Mesothelial cell of epicardium (in vitro differentiated cells): Measurements from ENCODE around the gene EWSR1. TPM values are rescaled to one million over a fixed set of nuclear protein-coding genes. Genes with fewer than 3 reads are reported as not detected.
"Not testable (repeated sequence)": the region's sequence is repeated elsewhere in the genome, so short reads cannot be mapped to it uniquely, and the experiment has no call there.

Source experiments
- DNase-seq, 2 experiments: peaks; one replicate each; pipeline ENCODE4 v3.0.0; 2021; ENCODE audit warnings: low spot score in 2 of 2; ENCODE audit not compliant: unreplicated experiment in 2 of 2
- H3K27ac Mint-ChIP-seq: 2 replicates; pipeline ENCODE4 v1.8.0; 2021; ENCODE audit warnings: mixed read lengths
- H3K27me3 Mint-ChIP-seq: 2 replicates; pipeline ENCODE4 v1.8.0; 2021; ENCODE audit warnings: low read depth, mixed read lengths
- H3K36me3 Mint-ChIP-seq: 2 replicates; pipeline ENCODE4 v1.8.0; 2021; ENCODE audit warnings: mixed read lengths
- H3K4me1 Mint-ChIP-seq: 2 replicates; pipeline ENCODE4 v1.8.0; 2021; ENCODE audit warnings: mixed read lengths
- H3K4me3 Mint-ChIP-seq: 2 replicates; pipeline ENCODE4 v1.8.0; 2021; ENCODE audit warnings: mild to moderate bottlenecking, moderate library complexity, mixed read lengths
- H3K9me3 Mint-ChIP-seq: 2 replicates; pipeline ENCODE4 v1.8.0; 2021; ENCODE audit warnings: mixed read lengths
- total RNA-seq: library from RNA; stranded (reverse); gene quantifications from 3 replicates; pipeline ENCODE4 v1.2.1, GENCODE V29; 2021
- TF ChIP-seq, protein P1 (sequence below): fragments of 200-600 bp; sonication (generic); IDR thresholded peaks from one replicate; pipeline ENCODE4 v1.5.0; 2021; ENCODE audit warnings: antibody characterized with exemption; ENCODE audit not compliant: unreplicated experiment

EWSR1 gene
- total RNA-seq, 1 donor from 2014 or later: 381 TPM

DNA sequence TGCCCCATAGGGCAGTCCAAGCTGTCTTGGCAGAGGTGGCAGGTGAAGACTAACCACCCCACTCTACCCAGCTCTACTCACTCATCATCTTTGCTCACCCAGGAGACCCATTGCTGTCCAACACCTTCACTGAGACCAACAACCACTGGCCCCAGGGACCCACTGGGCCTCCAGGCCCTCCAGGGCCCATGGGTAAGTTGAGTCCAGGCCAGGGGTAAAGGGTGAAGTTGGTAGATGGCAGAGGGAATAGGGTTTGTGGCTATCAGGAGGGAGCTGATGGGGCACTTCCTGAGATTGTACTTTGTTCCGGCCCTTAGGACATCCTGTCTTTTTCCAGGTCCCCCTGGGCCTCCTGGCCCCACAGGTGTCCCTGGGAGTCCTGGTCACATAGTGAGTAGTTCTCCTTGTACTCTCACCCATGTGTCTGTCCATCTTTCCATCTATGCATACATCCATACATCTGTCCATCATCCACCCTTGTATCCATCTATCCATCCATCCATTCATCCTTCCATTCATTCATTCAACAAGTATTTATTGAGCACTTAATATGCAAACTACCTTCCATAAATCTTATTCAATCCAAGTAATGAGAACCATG, 34.7 kb upstream of the EWSR1 start:
- no peak for DNase-seq
- H3K27me3 Mint-ChIP-seq: no peaks in the 10 kb centered on the region
- no peak overlapping the region for H3K4me3 Mint-ChIP-seq
- TF ChIP-seq, protein P1, sequence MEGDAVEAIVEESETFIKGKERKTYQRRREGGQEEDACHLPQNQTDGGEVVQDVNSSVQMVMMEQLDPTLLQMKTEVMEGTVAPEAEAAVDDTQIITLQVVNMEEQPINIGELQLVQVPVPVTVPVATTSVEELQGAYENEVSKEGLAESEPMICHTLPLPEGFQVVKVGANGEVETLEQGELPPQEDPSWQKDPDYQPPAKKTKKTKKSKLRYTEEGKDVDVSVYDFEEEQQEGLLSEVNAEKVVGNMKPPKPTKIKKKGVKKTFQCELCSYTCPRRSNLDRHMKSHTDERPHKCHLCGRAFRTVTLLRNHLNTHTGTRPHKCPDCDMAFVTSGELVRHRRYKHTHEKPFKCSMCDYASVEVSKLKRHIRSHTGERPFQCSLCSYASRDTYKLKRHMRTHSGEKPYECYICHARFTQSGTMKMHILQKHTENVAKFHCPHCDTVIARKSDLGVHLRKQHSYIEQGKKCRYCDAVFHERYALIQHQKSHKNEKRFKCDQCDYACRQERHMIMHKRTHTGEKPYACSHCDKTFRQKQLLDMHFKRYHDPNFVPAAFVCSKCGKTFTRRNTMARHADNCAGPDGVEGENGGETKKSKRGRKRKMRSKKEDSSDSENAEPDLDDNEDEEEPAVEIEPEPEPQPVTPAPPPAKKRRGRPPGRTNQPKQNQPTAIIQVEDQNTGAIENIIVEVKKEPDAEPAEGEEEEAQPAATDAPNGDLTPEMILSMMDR: no peak
- no peak overlapping the region for H3K27ac Mint-ChIP-seq
- H3K9me3 Mint-ChIP-seq: peaks cover 10% of the 10 kb centered on the region
- peaks cover 6% of the 10 kb centered on the region for H3K36me3 Mint-ChIP-seq
- H3K4me1 Mint-ChIP-seq: no peaks in the 10 kb centered on the region

DNA sequence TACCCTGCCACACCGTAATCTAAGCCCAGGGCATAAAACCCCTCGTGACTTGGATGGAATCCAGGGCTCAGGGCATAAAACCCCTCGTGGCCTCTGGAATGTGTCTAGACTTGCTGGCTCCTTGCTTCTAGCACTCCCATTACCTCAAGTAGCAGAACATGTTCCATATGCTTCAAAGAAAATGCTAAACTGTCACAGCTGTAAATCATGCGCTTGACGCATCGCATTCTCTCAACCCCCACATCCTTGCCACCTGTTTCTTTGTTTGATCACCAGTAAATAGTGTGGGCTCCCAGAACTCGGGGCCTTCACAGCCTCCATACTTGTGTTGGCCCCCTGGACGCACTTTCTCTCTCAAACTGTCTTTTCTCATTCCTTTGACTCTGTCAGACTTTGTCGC, 27.6 kb upstream of the EWSR1 start:
- not testable (repeated sequence) for H3K4me1 Mint-ChIP-seq, H3K27me3 Mint-ChIP-seq, H3K4me3 Mint-ChIP-seq, DNase-seq, H3K27ac Mint-ChIP-seq
- H3K9me3 Mint-ChIP-seq: peaks cover 42% of the 10 kb centered on the region
- H3K36me3 Mint-ChIP-seq: peaks cover 49% of the 10 kb centered on the region

- no peak for DNase-seq
- Mint-ChIP-seq H3K4me1 (no peaks in the 10 kb centered on the region), H3K36me3 (peaks cover 45% of the 10 kb centered on the region), H3K27ac (no peak overlapping the region), H3K4me3 (no peak overlapping the region), H3K9me3 (peaks cover 38% of the 10 kb centered on the region), H3K27me3 (no peaks in the 10 kb centered on the region)
- TF ChIP-seq, protein P1: no peak
Measured at GRCh38 chr22:29243874-29244446, 24.1 kb upstream of the EWSR1 start.

- no peaks in the 10 kb centered on the region for H3K4me1 Mint-ChIP-seq
- H3K27ac Mint-ChIP-seq: no peak overlapping the region
- H3K27me3 Mint-ChIP-seq: no peaks in the 10 kb centered on the region
- H3K36me3 Mint-ChIP-seq: peaks cover 39% of the 10 kb centered on the region
- TF ChIP-seq, protein P1: no peak
- H3K9me3 Mint-ChIP-seq: peaks cover 31% of the 10 kb centered on the region
- DNase-seq: no peak
- no peak overlapping the region for H3K4me3 Mint-ChIP-seq
Measured at GRCh38 chr22:29244785-29245625, 23.1 kb upstream of the EWSR1 start.

DNA sequence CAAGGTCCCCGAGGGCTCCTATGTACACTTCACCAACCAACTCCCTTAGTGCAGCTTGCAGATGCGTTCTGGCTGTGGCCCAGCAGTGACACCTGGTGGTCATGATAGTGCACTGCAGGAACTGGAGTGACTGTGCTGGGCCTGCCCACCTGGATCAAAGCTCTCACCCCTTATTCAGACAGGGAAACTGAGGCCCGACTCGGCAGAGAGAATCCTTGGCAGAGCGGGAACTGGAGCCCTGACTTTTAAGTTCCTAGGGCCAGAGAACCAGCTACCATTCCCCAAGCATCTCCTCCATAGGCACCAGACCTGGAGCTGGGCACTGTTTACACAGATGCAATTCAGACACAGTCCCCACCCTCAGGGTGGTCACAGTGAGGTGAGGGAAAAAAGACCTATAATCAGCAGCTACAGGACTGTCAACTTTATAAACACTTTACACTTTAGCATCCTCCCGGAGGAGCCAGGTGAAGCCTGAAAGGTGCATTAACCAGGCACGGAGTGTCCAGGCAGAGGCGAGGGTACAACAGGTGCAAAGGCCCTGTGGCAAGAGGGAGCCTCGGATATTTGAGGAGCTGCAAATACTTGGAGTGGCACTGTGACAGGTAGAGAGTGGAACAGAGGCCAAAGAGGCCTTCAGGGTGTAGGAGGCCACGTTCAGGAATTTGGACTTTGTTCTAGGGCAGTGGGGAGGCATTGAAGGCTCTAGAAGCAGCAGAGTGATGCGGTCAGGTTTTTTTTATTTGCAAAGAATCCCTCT, 22.3 kb upstream of the EWSR1 start:
- DNase-seq: peak in 1 of 2 experiments; percentile 81
- Mint-ChIP-seq H3K27me3 (no peaks in the 10 kb centered on the region), H3K36me3 (peaks cover 31% of the 10 kb centered on the region), H3K27ac (no peak overlapping the region), H3K4me3 (no peak overlapping the region), H3K4me1 (no peaks in the 10 kb centered on the region), H3K9me3 (peaks cover 26% of the 10 kb centered on the region)
- TF ChIP-seq, protein P1: peak; percentile 96

DNA sequence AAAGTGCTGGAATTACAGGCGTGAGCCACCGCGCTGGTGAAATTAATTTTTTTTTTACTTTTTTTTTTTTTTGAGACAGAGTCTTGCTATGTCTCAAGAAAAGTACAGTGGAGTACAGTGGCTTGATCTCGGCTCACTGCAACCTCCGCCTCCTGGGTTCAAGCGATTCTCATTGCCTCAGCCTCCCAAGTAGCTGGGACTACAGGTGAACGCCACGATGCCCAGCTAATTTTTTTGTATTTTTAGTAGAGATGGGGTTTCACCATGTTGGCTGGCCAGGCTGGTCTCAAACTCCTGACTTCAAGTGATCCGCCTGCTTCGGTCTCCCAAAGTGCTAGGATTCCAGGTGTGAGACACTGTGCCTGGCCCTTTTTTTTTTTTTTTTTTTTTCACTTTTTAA, 20.2 kb upstream of the EWSR1 start:
- H3K36me3 Mint-ChIP-seq: peaks cover 11% of the 10 kb centered on the region
- not testable (repeated sequence) for H3K4me3 Mint-ChIP-seq, H3K4me1 Mint-ChIP-seq, H3K9me3 Mint-ChIP-seq, H3K27me3 Mint-ChIP-seq, DNase-seq, H3K27ac Mint-ChIP-seq
